Endothelial cell of umbilical vein (primary cell): Measurements from ENCODE around the gene NCKAP5. TPM values are rescaled to one million over a fixed set of nuclear protein-coding genes. Genes with fewer than 3 reads are reported as not detected.
"Not testable (repeated sequence)": the region's sequence is repeated elsewhere in the genome, so short reads cannot be mapped to it uniquely, and the experiment has no call there.

Experiments used
- BruUV-seq: library from RNA; stranded (reverse); fragments of 400-500 nt; replicated peaks from 2 replicates; lab custom pipeline; 2021; lab: Mats Ljungman, UMichigan
- CTCF ChIA-PET: fragments of 300-600, 350-600 bp; sonication (Branson Sonifier 250); formaldehyde crosslinking; loops from one replicate; lab custom pipeline; 2021; ENCODE audit warnings: antibody characterized with exemption, inconsistent platforms; lab: Charles Lee
- POLR2A ChIA-PET: fragments of 300-600, 350-600 bp; sonication (Branson Sonifier 250); formaldehyde crosslinking; loops from one replicate; lab custom pipeline; 2021; ENCODE audit warnings: antibody characterized with exemption, inconsistent platforms; lab: Charles Lee
- DNase-seq: peaks from one replicate; pipeline ENCODE4 v3.0.0-alpha.2; 2011; ENCODE audit warnings: low read depth, low spot score
- FAIRE-seq: peaks from 2 replicates; lab custom pipeline; 2011; peaks lifted over from hg19 to GRCh38; lab: Jason Lieb, UNC
- H2AFZ ChIP-seq: 2 replicates; pipeline ENCODE4 v1.6.0; 2012; ENCODE audit warnings: low read depth, low read length, control low read depth, inconsistent platforms
- H3K27ac ChIP-seq: 2 replicates; pipeline ENCODE4 v1.5.1; 2011; ENCODE audit warnings: low read depth, mild to moderate bottlenecking, control low read depth, low read length, moderate library complexity; ENCODE audit not compliant: insufficient read depth
- H3K27me3 ChIP-seq, 2 experiments: 2 replicates each; pipeline versions ENCODE4 v1.6.0 to v1.6.1; 2011; ENCODE audit warnings: low read length in 2 of 2, mixed read lengths in 1 of 2; ENCODE audit not compliant: control insufficient read depth in 2 of 2, insufficient read depth in 2 of 2
- H3K36me3 ChIP-seq, 2 experiments: 2 replicates in 1 of 2; 3 replicates in 1 of 2; pipeline ENCODE4 v1.5.1; 2011; ENCODE audit warnings: low read length in 2 of 2, mild to moderate bottlenecking in 1 of 2, moderate library complexity in 1 of 2; ENCODE audit not compliant: control insufficient read depth in 2 of 2, insufficient read depth in 2 of 2; ENCODE audit errors: extremely low read depth in 1 of 2
- H3K4me1 ChIP-seq: 3 replicates; pipeline ENCODE4 v1.5.1; 2011; ENCODE audit warnings: mild to moderate bottlenecking, low read length; ENCODE audit not compliant: control insufficient read depth, insufficient read depth; ENCODE audit errors: extremely low read depth
- H3K4me2 ChIP-seq: 2 replicates; pipeline ENCODE4 v1.6.1; 2011; ENCODE audit warnings: low read length, control low read depth, mixed read lengths; ENCODE audit not compliant: insufficient read depth
- H3K4me3 ChIP-seq, 3 experiments: fragments of 200-600 bp in 1 of 3; sonication (generic), shearing (Covaris generic) in 1 of 3; replicated peaks in 1 of 3; 2 replicates each; pipeline ENCODE4 v1.5.1; 2011 to 2016; ENCODE audit warnings: control low read depth in 3 of 3, low read length in 3 of 3, mild to moderate bottlenecking in 2 of 3, inconsistent platforms in 1 of 3, low read depth in 1 of 3, moderate library complexity in 1 of 3; ENCODE audit not compliant: insufficient read depth in 1 of 3
- H3K79me2 ChIP-seq: 2 replicates; pipeline ENCODE4 v1.6.0; 2012; ENCODE audit warnings: low read length, inconsistent platforms; ENCODE audit not compliant: control insufficient read depth, insufficient read depth
- H3K9ac ChIP-seq: replicated peaks from 2 replicates; pipeline ENCODE3; 2011; ENCODE audit warnings: low read length, control low read depth; ENCODE audit not compliant: insufficient read depth; ENCODE audit errors: extremely low read depth
- H3K9me1 ChIP-seq: replicated peaks from 3 replicates; pipeline ENCODE4 v1.6.0; 2011; ENCODE audit warnings: mild to moderate bottlenecking, low read length; ENCODE audit not compliant: control insufficient read depth, insufficient read depth; ENCODE audit errors: extremely low read depth
- H3K9me3 ChIP-seq: replicated peaks from 2 replicates; pipeline ENCODE4 v1.5.1; 2012; ENCODE audit warnings: low read length, inconsistent platforms; ENCODE audit not compliant: control insufficient read depth, insufficient read depth
- H4K20me1 ChIP-seq: replicated peaks from 2 replicates; pipeline ENCODE3; 2011; ENCODE audit warnings: mild to moderate bottlenecking, low read length; ENCODE audit not compliant: control insufficient read depth, insufficient read depth; ENCODE audit errors: extremely low read depth
- CTCF ChIP-seq, 2 donors: IDR thresholded peaks; 1 replicate in 1 of 2; 2 replicates in 1 of 2; pipeline ENCODE4 v1.5.1; 2011; ENCODE audit warnings: low read length in 2 of 2, mild to moderate bottlenecking in 2 of 2, moderate library complexity in 2 of 2, control low read depth in 1 of 2, inconsistent platforms in 1 of 2, low read depth in 1 of 2; ENCODE audit not compliant: insufficient read depth in 1 of 2; ENCODE audit errors: extremely low read depth in 1 of 2
- EZH2 ChIP-seq: IDR thresholded peaks from 2 replicates; pipeline ENCODE4 v1.6.1; 2012; ENCODE audit warnings: borderline replicate concordance, low read depth, mild to moderate bottlenecking, moderate library complexity, low read length, inconsistent platforms; ENCODE audit not compliant: severe bottlenecking
- FOS ChIP-seq: IDR thresholded peaks from 2 replicates; pipeline ENCODE4 v1.6.1; 2011; ENCODE audit warnings: mild to moderate bottlenecking, low read length, moderate library complexity, borderline replicate concordance; ENCODE audit not compliant: insufficient read depth
- GATA2 ChIP-seq: IDR thresholded peaks from 2 replicates; pipeline ENCODE4 v1.7.0; 2011; ENCODE audit warnings: low read depth, mild to moderate bottlenecking, moderate library complexity, mixed read lengths, low read length; ENCODE audit not compliant: insufficient read length, insufficient read depth
- JUN ChIP-seq: IDR thresholded peaks from 2 replicates; pipeline ENCODE4 v1.6.1; 2011; ENCODE audit warnings: borderline replicate concordance, low read depth; ENCODE audit not compliant: insufficient read length, insufficient read depth
- MYC ChIP-seq: IDR thresholded peaks from one replicate; pipeline ENCODE4 v1.6.1; 2011; ENCODE audit warnings: mild to moderate bottlenecking, low read depth, low read length
- POLR2A ChIP-seq: IDR thresholded peaks from 2 replicates; pipeline ENCODE4 v1.6.1; 2012; ENCODE audit warnings: low read depth, mild to moderate bottlenecking, control low read depth, low read length
- dilution Hi-C: fragments of 300-500 bp; cut with MboI; formaldehyde crosslinking; loops from one replicate; pipeline ENCODE4 v1.15.0; 2019; ENCODE audit warnings: low sequenced_read_pairs; ENCODE audit not compliant: extremely low pct_ligation_motif_present
- intact Hi-C: fragments of 100-400 bp; cut with micrococcal nuclease; formaldehyde crosslinking; loops from one replicate; pipeline ENCODE4 v1.10.0; 2022
- polyA plus RNA-seq, 4 experiments: library from polyadenylated mRNA; depleted of rRNA in 3 of 4; stranded (reverse) in 3 of 4; unstranded in 1 of 4; fragments of >200 nt; gene quantifications; 2 replicates each; pipeline versions ENCODE4 v1.2.1 to v1.2.3, GENCODE V29; 2011 to 2012; ENCODE audit warnings: missing spikeins in 1 of 4
- total RNA-seq: library from RNA; stranded (reverse); gene quantifications from 2 replicates; pipeline ENCODE4 v1.2.3, GENCODE V29; 2021
- TF ChIP-seq, protein P1 (sequence below): IDR thresholded peaks from 2 replicates; pipeline ENCODE4 v1.6.1; 2011; ENCODE audit not compliant: insufficient read depth, insufficient read length

Gene NCKAP5
- total and polyA plus RNA-seq, 2 donors (not counting 3 experiments of a cell fraction or from before 2014, with no cell fraction given) = 0.47 to 3.3 TPM

GRCh38 chr2:133475610-133476009 lies 92.7 kb downstream of the NCKAP5 start:
- FAIRE-seq (no peak), DNase-seq (no peak)
- Histone ChIP-seq H2AFZ (no peak overlapping the region), H3K9me1 (no peaks in the 10 kb centered on the region), H4K20me1 (no peaks in the 10 kb centered on the region), H3K36me3 (no peaks in the 10 kb centered on the region), H3K79me2 (no peaks in the 10 kb centered on the region), H3K4me2 (no peak overlapping the region), H3K4me3 (no peak overlapping the region), H3K9me3 (no peaks in the 10 kb centered on the region), H3K27ac (no peak overlapping the region), H3K9ac (no peak overlapping the region), H3K27me3 (no peaks in the 10 kb centered on the region), H3K4me1 (no peaks in the 10 kb centered on the region)
- BruUV-seq = no TSS peak
- dilution Hi-C loops (no loop called here), intact Hi-C loops (no loop called here)
- ChIA-PET CTCF (no interaction called here), POLR2A (no interaction called here)
- TF ChIP-seq EZH2 (no peak), CTCF (IDR thresholded peaks at IDR 0.05; ENCODE audit: extremely low read depth in 1 of 2, insufficient read depth in 1 of 2, low read depth in 1 of 2, low read length in 2 of 2) (no peak), JUN (no peak), FOS (no peak), MYC (no peak), GATA2 (no peak), POLR2A (no peak)
- TF ChIP-seq, protein P1, sequence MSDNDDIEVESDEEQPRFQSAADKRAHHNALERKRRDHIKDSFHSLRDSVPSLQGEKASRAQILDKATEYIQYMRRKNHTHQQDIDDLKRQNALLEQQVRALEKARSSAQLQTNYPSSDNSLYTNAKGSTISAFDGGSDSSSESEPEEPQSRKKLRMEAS = no peak

DNA sequence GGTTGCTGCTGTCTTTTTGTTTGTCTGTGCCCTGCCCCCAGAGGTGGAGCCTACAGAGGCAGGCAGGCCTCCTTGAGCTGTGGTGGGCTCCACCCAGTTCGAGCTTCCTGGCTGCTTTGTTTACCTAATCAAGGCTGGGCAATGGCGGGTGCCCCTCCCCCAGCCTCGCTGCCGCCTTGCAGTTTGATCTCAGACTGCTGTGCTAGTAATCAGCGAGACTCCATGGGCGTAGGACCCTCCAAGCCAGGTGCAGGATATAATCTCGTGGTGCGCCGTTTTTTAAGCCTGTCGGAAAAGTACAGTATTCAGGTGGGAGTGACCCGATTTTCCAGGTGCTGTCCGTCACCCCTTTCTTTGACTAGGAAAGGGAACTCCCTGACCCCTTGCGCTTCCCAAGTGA lies 97.8 kb downstream of the NCKAP5 start:
- intact Hi-C loops, DNase-seq, H3K9me3 ChIP-seq, H3K27ac ChIP-seq, H3K36me3 ChIP-seq, H3K4me2 ChIP-seq, CTCF ChIA-PET, dilution Hi-C loops, H3K27me3 ChIP-seq, H3K4me3 ChIP-seq, H2AFZ ChIP-seq, FAIRE-seq, BruUV-seq, H3K79me2 ChIP-seq, H3K9me1 ChIP-seq, H4K20me1 ChIP-seq, H3K9ac ChIP-seq, POLR2A ChIA-PET, H3K4me1 ChIP-seq: not testable (repeated sequence)
